Hepatocyte (in vitro differentiated cells): ENCODE measurements around the gene BCKDK. TPM values are rescaled to one million over a fixed set of nuclear protein-coding genes. Genes with fewer than 3 reads are reported as not detected.
A peak's percentile ranks its signal among the peaks of the same experiment; 100 is the strongest.

Experiments used
- DNase-seq: peaks from one replicate; pipeline ENCODE4 v3.0.0-alpha.2; 2016; ENCODE audit warnings: low spot score
- H2AFZ ChIP-seq: fragments of 200-600 bp; sonication (generic); 2 replicates; pipeline ENCODE4 v1.6.0; 2016; ENCODE audit warnings: antibody characterized with exemption, mild to moderate bottlenecking
- H3K27ac ChIP-seq: fragments of 200-600 bp; sonication (generic); 2 replicates; pipeline ENCODE4 v1.5.1; 2016; ENCODE audit warnings: mild to moderate bottlenecking
- H3K27me3 ChIP-seq: fragments of 200-600 bp; sonication (generic); 2 replicates; pipeline ENCODE4 v1.6.1; 2016
- H3K36me3 ChIP-seq: fragments of 200-600 bp; sonication (generic); replicated peaks from 2 replicates; pipeline ENCODE4 v1.5.1; 2016; ENCODE audit warnings: low read depth; ENCODE audit not compliant: insufficient read depth
- H3K4me1 ChIP-seq: fragments of 200-600 bp; sonication (generic); 2 replicates; pipeline ENCODE4 v1.5.1; 2016; ENCODE audit warnings: mild to moderate bottlenecking, moderate library complexity; ENCODE audit not compliant: insufficient read depth
- H3K4me2 ChIP-seq: fragments of 200-600 bp; sonication (generic); 2 replicates; pipeline ENCODE4 v1.6.0; 2016
- H3K4me3 ChIP-seq: fragments of 200-600 bp; sonication (generic); 2 replicates; pipeline ENCODE4 v1.5.1; 2016; ENCODE audit warnings: mild to moderate bottlenecking
- H3K79me2 ChIP-seq: fragments of 200-600 bp; sonication (generic); 2 replicates; pipeline ENCODE4 v1.6.0; 2017; ENCODE audit warnings: mild to moderate bottlenecking
- H3K9me2 ChIP-seq: fragments of 200-600 bp; sonication (generic); replicated peaks from 2 replicates; pipeline ENCODE4 v1.6.0; 2017; ENCODE audit warnings: mild to moderate bottlenecking; ENCODE audit not compliant: insufficient read depth
- H3K9me3 ChIP-seq: fragments of 200-600 bp; sonication (generic); 2 replicates; pipeline ENCODE4 v1.5.1; 2016; ENCODE audit warnings: low read depth, mild to moderate bottlenecking
- H4K20me1 ChIP-seq: fragments of 200-600 bp; sonication (generic); 2 replicates; pipeline ENCODE4 v1.6.0; 2016; ENCODE audit warnings: mild to moderate bottlenecking; ENCODE audit not compliant: insufficient read depth, poor library complexity, severe bottlenecking
- CTCF ChIP-seq: fragments of 200-600 bp; sonication (generic); IDR thresholded peaks from 2 replicates; pipeline ENCODE4 v1.5.1; 2016; ENCODE audit warnings: antibody characterized with exemption, mild to moderate bottlenecking; ENCODE audit not compliant: poor library complexity
- EZH2 ChIP-seq: fragments of 200-600 bp; sonication (generic); IDR thresholded peaks from 2 replicates; pipeline ENCODE4 v1.6.1; 2016; ENCODE audit warnings: antibody characterized with exemption, mild to moderate bottlenecking, borderline replicate concordance
- EZH2phosphoT487 ChIP-seq: fragments of 200-600 bp; sonication (generic); IDR thresholded peaks from one replicate; pipeline ENCODE4 v1.6.1; 2018; ENCODE audit warnings: antibody characterized with exemption, mild to moderate bottlenecking, low read depth, moderate library complexity; ENCODE audit not compliant: unreplicated experiment, severe bottlenecking
- WGBS: methylation state at CpG from one replicate; pipeline ENCODE4 v1.1.6; 2016; ENCODE audit warnings: low lambda C conversion rate; ENCODE audit errors: missing lambda C conversion rate; 5-methylcytosine and 5-hydroxymethylcytosine counted together
- polyA plus RNA-seq: library from polyadenylated mRNA; unstranded; fragments of >200 nt; fragmentation: Nextera tagmentation; extraction: Ambion mirVana; gene quantifications from 2 replicates; pipeline ENCODE4 v1.2.1, GENCODE V29; 2016
- total RNA-seq: library from RNA; depleted of rRNA; stranded (reverse); fragments of >200 nt; gene quantifications from 2 replicates; pipeline ENCODE4 v1.2.3, GENCODE V29; 2014

BCKDK gene
- total and polyA plus RNA-seq, 2 experiments from 2014 or later: 27.3 to 75.2 TPM

- 35% methylated on average over 5 of the region's 6 CpGs for WGBS
- Histone ChIP-seq H3K27me3 (no peaks in the 10 kb centered on the region), H3K4me2 (peak overlapping the region; percentile 50), H3K36me3 (no peaks in the 10 kb centered on the region), H3K4me3 (no peak overlapping the region), H3K27ac (peak overlapping the region; percentile 98), H3K9me3 (no peaks in the 10 kb centered on the region), H3K9me2 (no peaks in the 10 kb centered on the region), H2AFZ (no peak overlapping the region), H3K79me2 (peaks cover 26% of the 10 kb centered on the region), H3K4me1 (peaks cover 57% of the 10 kb centered on the region), H4K20me1 (peaks cover 4% of the 10 kb centered on the region)
- DNase-seq: peak; percentile 81
- TF ChIP-seq CTCF (no peak), EZH2 (no peak), EZH2phosphoT487 (no peak)
Observed at GRCh38 chr16:31130899-31131298, 22.7 kb downstream of the BCKDK start.

GRCh38 chr16:31131416-31131815, 23.2 kb downstream of the BCKDK start:
- H3K4me2 ChIP-seq: peak overlapping the region; percentile 50
- no peaks in the 10 kb centered on the region for H3K9me3 ChIP-seq
- H2AFZ ChIP-seq: no peak overlapping the region
- H3K27ac ChIP-seq: peak overlapping the region; percentile 98
- DNase-seq: no peak
- H3K9me2 ChIP-seq: no peaks in the 10 kb centered on the region
- no peaks in the 10 kb centered on the region for H3K36me3 ChIP-seq
- H3K27me3 ChIP-seq: no peaks in the 10 kb centered on the region
- H3K79me2 ChIP-seq: peaks cover 26% of the 10 kb centered on the region
- TF ChIP-seq EZH2 (no peak), CTCF (no peak), EZH2phosphoT487 (no peak)
- peaks cover 4% of the 10 kb centered on the region for H4K20me1 ChIP-seq
- H3K4me1 ChIP-seq: peaks cover 57% of the 10 kb centered on the region
- 84% methylated on average over 11 of the region's 11 CpGs for WGBS
- H3K4me3 ChIP-seq: no peak overlapping the region

DNA sequence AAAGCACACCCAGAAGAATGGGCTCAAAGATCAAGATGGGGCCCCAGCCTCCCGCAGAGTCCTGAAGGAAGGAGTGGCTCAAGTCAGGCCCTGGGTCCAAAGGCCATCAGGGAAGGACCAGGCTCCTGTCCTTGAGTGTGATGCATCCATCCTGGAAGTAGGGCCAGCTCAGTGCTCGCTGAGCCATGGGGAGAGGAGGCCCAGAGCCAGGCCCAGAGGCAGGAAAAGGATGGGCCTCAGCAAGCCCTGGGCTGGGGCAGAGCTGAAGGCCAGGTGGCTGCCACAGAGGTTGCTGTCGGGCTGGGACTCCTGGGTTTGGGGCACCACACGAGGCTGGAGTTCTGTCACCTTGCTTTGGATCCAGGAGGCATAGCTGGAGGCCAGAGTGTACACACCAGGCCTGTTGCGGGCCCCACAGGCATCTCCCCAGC, 23.7 kb downstream of the BCKDK start:
- TF ChIP-seq EZH2: no peak
- no peak for TF ChIP-seq EZH2phosphoT487
- TF ChIP-seq CTCF: no peak
- Histone ChIP-seq H3K9me2 (no peaks in the 10 kb centered on the region), H3K9me3 (no peaks in the 10 kb centered on the region), H3K4me3 (no peak overlapping the region), H4K20me1 (peaks cover 4% of the 10 kb centered on the region), H3K27me3 (no peaks in the 10 kb centered on the region), H2AFZ (no peak overlapping the region), H3K4me2 (peak overlapping the region; percentile 50), H3K36me3 (no peaks in the 10 kb centered on the region), H3K27ac (peak overlapping the region; percentile 98), H3K79me2 (peaks cover 26% of the 10 kb centered on the region), H3K4me1 (peaks cover 57% of the 10 kb centered on the region)
- WGBS: 77% methylated on average over 5 of the region's 5 CpGs
- DNase-seq: peak; percentile 72
